Activated CD4-positive, alpha-beta T cell treated with anti-CD3 and anti-CD28 coated beads, Interleukin-2, amount 50 U/mL, for 24 hours (primary cell): ENCODE data around the gene TEAD4.

Experiments
- DNase-seq, 2 donors: peaks; one replicate each; pipeline ENCODE4 v3.0.0-alpha.2; 2020; ENCODE audit warnings: low read depth in 1 of 2, low spot score in 1 of 2

TEAD4 gene

GRCh38 chr12:3030821-3031429 lies 71.7 kb downstream of the TEAD4 start:
- no peak for DNase-seq

- DNase-seq, result no peak
Measured at GRCh38 chr12:3032161-3032560, 73.0 kb downstream of the TEAD4 start.

- no peak for DNase-seq
Measured at GRCh38 chr12:3032770-3033538, 73.8 kb downstream of the TEAD4 start.

DNA sequence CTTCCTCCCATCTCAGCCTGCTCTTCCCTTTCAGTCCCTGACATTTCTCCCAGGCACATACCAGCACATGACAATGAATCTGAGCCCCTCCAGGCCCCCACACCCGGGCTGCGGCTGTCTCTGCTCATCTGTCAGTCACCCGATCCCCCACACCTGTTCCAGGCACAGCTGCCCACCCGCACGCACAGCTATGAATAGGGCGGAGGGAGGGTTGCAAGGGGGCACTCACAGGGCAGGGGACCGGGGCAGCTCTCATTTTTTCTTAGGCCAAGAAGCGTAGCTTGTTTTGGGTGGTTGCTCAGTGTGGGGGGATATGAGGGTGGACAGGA lies 74.3 kb downstream of the TEAD4 start:
- DNase-seq, result no peak

GRCh38 chr12:3034067-3034750 lies 75.0 kb downstream of the TEAD4 start:
- DNase-seq, result peak in 1 of 2 donors; percentile 14

GRCh38 chr12:3035171-3035570 lies 76.0 kb downstream of the TEAD4 start:
- no peak for DNase-seq

GRCh38 chr12:3035815-3036702 lies 76.9 kb downstream of the TEAD4 start:
- DNase-seq, result no peak

DNA sequence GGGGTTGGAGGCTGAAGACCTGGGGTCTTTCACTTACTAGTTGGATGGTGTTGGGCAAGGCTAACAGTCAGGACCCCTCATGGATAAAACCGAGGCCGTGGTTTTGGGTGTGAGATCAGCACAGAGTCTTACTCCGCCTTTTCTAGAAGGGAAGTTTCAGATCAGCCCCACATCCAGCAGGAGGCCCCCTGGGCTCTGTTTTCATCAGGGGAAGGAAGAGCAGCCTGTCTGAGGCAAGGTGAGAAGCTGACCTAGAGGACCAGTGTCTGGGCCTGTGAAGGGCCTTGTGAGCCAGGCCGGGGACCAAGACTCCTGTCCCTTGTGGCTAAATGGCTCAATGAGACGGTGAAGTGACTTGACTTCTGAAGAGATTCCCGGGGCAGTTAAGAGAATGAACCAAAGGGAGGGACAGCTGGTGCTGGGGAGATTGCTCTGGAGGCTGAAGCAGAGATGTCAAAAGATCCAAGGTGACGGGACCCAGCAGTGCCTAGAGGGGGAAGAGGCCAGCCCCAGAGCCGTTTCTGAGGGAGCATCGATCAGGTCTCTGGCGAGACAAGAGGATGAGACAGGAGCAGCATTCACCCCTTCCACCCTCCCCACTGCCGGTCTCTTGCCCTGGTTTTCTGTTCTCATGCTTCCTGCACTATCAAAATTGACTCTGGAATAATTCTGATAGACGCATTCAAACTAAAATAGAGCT lies 77.9 kb downstream of the TEAD4 start:
- no peak for DNase-seq

- no peak for DNase-seq
Measured at GRCh38 chr12:3038166-3038565, 79.0 kb downstream of the TEAD4 start.

DNA sequence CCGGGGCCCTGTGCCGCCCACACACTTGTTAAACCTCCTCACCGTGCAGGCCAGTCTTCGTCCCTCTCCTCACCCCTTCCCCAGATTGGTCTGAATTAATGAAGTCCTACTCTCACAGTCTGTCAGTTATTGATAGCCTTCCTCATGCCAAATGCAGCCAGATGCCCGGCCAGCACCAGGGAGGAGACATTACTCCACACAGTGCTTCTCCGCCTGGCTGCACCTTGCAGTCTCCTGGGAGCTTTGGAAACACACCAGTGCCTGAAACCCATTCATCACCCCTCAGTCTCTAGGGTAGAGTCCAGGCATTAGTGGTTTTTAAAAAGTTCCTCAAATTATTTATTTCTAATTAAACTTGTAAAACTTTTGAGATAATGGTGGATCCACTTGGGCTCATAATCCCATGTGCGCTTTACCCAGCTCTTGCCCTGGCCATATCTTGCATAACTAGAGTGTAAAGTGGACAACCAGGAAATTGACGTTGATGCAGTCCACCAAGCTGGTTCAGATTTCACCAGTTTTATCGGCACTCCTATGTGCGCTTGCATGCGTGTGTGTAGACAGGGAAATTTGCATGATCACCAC lies 79.8 kb downstream of the TEAD4 start:
- DNase-seq, result no peak

GRCh38 chr12:3040026-3040656 lies 80.9 kb downstream of the TEAD4 start:
- no peak for DNase-seq

GRCh38 chr12:3040663-3041544 lies 81.7 kb downstream of the TEAD4 start:
- no peak for DNase-seq

- peak; percentile 13 to 31 for DNase-seq
Measured at GRCh38 chr12:3041558-3042164, 82.5 kb downstream of the TEAD4 start.

DNA sequence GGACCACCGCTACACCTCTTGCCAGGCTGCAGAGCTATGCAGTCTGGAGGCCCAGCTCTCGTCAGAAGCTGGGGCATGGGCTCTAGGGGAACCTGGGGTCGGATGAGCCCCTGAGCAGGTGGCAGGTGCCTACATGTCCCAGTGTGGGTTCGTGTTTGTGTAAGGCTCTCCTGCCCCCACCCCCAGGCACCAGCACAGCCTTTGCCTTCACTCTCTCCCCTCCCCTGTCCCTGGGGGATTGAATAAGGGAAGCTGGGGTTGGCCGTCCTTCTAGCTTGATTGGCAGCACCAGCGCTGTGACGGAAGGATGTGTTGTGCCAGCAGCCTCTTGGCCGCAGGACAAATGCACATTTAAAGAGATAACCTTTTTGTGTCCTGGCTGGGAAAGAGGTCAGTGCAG lies 83.2 kb downstream of the TEAD4 start:
- no peak for DNase-seq

GRCh38 chr12:3042826-3043225 lies 83.6 kb downstream of the TEAD4 start:
- no peak for DNase-seq

- DNase-seq, result no peak
Measured at GRCh38 chr12:3043406-3043805, 84.2 kb downstream of the TEAD4 start.

DNA sequence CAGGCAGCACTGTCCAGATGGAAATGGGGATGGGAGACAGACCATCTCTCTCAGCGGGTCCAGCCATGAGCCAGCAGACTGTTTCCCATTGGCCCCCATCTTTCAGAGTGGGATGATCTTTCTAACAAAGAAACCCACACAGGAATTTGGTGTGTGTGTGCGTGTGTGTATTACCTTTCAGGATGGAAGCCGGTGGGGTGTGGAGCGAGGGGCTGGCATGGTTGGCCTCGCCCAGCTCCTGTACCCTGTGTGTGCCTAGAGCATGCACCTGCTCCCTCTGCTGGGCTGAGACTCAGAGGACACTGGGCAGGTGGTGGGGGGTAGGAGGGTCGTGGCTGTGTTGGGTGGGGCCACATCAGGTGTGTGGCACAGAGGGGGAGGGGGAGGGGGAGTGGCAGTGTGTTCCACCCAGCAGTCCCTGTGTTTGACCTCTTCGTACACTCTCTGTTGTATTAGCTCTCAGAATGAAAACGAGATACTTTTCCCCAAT lies 85.0 kb downstream of the TEAD4 start:
- DNase-seq, result no peak

- no peak for DNase-seq
Measured at GRCh38 chr12:3045494-3045893, 86.3 kb downstream of the TEAD4 start.
